ENCODE results near the gene VAMP5. TPM values are rescaled to one million over a fixed set of nuclear protein-coding genes. Genes with fewer than 3 reads are reported as not detected.

VAMP5 gene
- total RNA-seq, 1 donor from 2014 or later: 25.0 TPM

DNA sequence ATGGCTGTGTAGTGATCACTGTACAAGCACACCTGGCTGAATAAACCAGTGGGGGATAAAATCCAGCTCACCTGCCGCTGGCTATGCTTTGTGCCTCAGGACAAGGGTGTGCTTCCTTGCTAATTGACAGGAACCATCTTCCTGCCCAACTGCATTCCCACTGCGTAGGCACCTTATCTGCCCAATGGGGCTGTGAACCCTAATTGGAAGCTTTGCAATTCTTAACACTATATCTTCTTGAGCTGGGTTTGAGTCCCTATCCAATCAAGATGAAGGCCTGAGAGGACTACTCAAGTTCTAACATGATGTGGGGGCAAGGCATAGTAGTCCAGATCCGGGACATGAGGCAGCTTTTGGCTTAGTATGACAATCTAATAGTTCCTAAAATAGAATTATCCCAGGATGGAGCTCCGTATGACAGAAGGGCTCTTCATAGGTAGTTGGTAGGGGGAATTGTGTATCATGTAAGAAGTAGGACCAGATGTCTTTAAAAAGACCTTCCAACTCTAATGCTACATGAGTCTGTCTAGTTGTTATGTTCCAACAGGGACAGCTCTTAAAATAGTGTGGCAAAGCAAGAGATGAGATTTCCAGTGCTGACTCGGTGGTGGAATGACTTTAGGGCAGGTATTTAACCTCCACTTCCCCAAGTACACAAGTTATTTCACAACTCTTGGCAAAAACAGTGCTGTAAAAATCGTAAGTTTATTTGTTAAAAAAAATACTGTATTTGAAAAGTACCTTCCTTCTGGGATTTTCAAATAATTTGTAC is 20.5 kb downstream of the VAMP5 start:
- no peak overlapping the region for H3K4me3 ChIP-seq (ENCODE audit: low read depth, low read length)
- no peak for DNase-seq (ENCODE audit: low read depth)
- TF ChIP-seq, protein P1, sequence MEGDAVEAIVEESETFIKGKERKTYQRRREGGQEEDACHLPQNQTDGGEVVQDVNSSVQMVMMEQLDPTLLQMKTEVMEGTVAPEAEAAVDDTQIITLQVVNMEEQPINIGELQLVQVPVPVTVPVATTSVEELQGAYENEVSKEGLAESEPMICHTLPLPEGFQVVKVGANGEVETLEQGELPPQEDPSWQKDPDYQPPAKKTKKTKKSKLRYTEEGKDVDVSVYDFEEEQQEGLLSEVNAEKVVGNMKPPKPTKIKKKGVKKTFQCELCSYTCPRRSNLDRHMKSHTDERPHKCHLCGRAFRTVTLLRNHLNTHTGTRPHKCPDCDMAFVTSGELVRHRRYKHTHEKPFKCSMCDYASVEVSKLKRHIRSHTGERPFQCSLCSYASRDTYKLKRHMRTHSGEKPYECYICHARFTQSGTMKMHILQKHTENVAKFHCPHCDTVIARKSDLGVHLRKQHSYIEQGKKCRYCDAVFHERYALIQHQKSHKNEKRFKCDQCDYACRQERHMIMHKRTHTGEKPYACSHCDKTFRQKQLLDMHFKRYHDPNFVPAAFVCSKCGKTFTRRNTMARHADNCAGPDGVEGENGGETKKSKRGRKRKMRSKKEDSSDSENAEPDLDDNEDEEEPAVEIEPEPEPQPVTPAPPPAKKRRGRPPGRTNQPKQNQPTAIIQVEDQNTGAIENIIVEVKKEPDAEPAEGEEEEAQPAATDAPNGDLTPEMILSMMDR (conservative IDR thresholded peaks at IDR 0.05; ENCODE audit: low read depth, low read length): no peak

DNA sequence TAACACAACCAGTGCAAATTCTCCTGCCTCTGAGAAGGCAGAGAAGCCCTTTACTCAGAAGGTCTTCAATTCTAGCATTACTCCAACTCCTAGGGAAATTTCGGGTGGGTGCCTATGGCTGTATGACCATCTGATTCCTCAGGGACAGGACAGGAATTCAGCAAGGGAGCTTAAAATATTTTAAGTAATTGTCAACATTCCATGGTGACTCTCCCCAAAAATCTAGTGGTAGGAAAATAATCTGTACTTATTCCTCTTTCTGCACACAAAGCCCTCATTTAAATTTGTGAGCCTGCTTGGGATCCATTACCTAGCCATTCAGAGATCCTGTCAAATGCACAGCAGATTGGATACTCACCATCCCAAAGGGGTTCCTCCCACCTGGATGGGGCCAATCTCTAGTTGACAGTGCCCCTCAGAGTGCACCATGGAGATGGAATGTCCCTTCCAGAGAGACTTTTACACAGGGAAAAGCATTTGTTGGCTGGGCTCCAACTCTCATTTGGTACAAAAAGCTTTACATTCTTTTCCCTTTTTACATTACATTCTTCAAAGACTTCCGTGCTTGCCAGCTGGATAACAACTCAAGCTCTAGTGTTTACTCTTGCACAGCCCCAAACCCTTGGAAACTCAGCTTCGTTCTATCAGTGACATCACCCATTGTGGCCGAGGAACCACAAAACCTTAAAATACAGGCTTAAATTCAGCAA is 21.3 kb downstream of the VAMP5 start:
- no peak overlapping the region for H3K4me3 ChIP-seq (ENCODE audit: low read depth, low read length)
- no peak for DNase-seq (ENCODE audit: low read depth)
- TF ChIP-seq, protein P1 (conservative IDR thresholded peaks at IDR 0.05; ENCODE audit: low read depth, low read length): no peak

DNA sequence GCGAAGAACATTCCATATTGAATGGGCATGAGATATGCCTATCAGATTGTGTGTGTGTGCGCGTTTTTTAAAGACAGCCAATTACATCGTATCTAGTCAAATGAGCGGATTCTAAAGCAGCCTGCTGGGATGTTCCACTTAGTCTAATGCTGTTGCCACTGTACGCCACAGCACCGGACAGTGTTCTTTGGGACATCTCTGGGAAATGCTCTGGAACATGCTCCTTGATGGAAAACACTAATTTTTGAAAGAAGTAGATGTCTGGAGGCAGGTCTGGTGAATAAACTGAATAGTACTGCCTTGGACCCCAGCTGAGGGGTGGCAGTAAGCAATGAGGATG is 21.9 kb downstream of the VAMP5 start:
- H3K4me3 ChIP-seq (ENCODE audit: low read depth, low read length): no peak overlapping the region
- no peak for DNase-seq (ENCODE audit: low read depth)
- TF ChIP-seq, protein P1 (conservative IDR thresholded peaks at IDR 0.05; ENCODE audit: low read depth, low read length): no peak

DNA sequence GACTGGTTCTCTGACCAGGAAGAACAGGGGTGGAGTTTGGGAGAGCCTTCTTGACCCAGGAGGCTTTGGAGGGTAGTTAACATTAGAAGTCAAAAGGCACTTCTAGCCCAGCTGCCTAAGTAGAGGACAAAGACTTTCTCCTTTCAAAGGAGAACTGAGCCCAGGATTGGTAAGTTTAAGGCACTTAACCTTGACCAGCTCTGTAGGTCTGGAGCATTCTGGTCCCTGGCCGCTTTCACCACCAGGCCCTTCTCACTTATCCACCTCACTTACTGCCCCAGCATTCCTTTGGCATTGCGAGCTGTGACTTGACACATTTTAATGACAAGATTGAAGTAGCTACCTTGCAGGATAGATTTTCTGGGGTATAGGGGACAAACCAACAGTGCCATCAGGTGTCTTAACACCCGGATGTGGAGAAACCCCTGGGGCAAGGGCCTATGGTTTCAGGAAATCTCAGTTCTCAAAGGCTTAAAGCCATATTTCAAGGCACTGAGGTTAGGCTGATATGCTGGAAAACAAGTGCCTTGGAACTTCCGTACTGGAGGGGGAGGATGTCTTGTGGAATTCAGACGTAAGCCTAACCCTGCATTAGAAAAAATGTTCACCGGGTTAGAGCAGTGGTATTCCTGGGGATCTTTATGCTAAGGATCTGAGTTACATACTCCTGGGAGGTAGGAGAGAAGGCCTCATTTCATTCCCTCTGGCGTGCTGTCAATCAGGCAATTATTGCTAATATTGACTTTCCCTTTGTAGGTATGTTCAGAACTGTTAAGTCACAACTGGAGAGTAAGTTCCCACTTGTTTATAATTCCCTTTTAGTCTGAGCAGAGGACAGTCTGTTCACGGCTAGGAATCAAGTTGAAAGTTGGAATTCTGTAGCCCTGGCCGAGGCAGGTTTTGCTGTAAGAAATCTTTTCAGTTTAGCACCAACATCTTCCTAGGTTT is 23.3 kb downstream of the VAMP5 start:
- TF ChIP-seq, protein P1 (conservative IDR thresholded peaks at IDR 0.05; ENCODE audit: low read depth, low read length): no peak
- H3K4me3 ChIP-seq (ENCODE audit: low read depth, low read length): no peak overlapping the region
- no peak for DNase-seq (ENCODE audit: low read depth)

DNA sequence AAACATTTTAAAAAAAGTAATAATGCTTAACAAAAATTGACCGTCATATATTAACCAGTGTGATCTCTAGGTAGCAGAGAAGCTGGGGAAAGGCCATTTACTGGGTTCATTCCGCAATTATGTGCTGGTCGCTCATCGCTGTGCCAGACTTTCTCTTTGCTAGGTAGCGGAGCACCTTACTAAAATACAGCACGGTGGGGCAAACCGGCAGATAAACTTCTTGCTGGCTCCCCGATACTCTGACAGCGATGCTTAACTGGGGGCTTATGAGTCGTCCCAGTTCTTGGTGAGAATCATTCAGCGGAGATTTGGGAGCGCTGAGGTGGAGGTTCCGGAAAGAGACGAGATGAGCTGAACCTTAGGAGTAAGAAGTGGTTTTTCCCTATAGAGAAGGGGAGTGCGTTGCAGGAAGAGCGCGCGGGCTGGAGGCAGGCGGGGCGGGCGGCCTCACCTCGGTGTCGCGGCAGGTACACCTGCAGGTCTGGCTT is 27.0 kb downstream of the VAMP5 start:
- no peak for DNase-seq (ENCODE audit: low read depth)
- H3K4me3 ChIP-seq (ENCODE audit: low read depth, low read length): peak overlapping the region; percentile 91
- TF ChIP-seq, protein P1 (conservative IDR thresholded peaks at IDR 0.05; ENCODE audit: low read depth, low read length): no peak

DNA sequence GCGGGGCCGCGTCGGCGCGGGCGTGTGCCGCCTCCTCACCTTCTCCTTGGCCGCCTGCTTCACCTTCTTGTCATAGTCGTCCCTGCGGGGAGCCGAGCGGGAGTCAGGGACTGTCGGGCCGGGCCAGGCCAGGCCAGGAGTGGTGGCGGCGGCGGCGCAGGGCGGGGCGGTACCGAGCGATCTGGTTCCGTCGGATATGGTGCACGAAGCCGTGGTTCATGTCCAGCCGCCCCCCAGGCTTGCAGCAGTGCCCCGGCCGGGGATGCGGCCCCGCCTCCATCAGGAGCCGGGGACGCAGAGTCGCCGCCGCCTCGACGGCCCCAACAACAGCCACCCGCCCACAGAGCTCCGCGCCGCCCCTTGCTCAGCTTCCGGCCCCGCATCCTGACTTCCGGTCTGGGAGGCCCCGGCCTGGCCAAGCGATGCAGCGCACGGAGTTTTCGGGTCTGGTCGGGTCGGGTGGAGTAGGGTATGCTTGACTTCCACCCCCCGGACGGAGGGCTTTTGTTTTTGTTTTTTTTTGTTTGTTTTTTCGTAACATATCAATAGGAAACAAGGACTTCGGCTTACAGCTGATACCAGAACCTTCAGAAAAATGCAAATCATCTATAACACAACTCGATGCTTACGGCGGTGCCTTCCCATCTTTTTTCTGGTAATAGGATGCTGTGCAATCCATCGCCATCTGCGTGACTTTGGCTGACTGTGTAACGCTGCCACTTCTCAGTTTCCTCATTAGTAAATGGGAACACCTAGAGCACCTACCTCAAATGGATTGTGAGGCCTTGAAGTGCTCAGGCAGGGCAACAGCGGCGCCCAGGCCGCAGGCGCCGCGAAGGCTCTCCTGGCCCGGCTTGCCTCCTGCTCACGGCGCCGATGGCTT is 27.7 kb downstream of the VAMP5 start, which contains the start of gene C2orf68:
Gene C2orf68 (minus strand): TSS at position 362 of the 883 bp plus-strand sequence. CDS start 82 bp downstream, at position 280.
- TF ChIP-seq, protein P1 (conservative IDR thresholded peaks at IDR 0.05; ENCODE audit: low read depth, low read length): no peak

More for the DNA sequence above, 27.7 kb downstream of the VAMP5 start, which contains the start of gene C2orf68:
- H3K4me3 ChIP-seq (ENCODE audit: low read depth, low read length): peak within 1 kb of the TSS; percentile 91
- no peak for DNase-seq (ENCODE audit: low read depth)
